Measurements from ENCODE around the gene SASH3. TPM values are rescaled to one million over a fixed set of nuclear protein-coding genes. Genes with fewer than 3 reads are reported as not detected.
"Not testable (repeated sequence)": the region's sequence is repeated elsewhere in the genome, so short reads cannot be mapped to it uniquely, and the experiment has no call there.

Gene SASH3
- polyA plus RNA-seq, 2 donors = 2.1 to 2.8 TPM

DNA sequence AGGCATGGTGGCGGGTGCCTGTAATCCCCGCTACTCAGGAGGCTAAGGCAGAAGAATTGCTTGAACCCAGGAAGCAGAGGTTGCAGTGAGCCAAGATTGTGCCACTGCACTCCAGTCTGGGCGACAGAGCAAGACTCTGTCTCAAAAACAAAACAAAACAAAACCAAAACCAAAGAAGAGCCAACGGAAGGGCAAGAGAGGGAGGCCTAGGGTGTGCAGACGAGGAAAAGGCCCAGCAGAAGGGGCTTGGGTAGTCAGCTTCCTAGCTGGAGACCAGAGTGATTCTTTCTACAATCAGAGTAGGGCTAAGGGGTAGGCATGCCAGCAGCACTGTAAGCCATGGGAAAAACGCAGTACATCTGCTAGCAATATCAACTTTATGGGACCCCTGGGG, 37.0 kb upstream of the SASH3 start:
- not testable (repeated sequence) for H3K4me3 ChIP-seq (ENCODE audit: low read depth in 1 of 2, low read length in 2 of 2); H3K36me3 ChIP-seq (ENCODE audit: control insufficient read depth in 2 of 2, insufficient read depth in 2 of 2, low read length in 1 of 2); H3K27ac ChIP-seq (ENCODE audit: low read depth in 2 of 2, low read length in 1 of 2); H3K9me3 ChIP-seq (ENCODE audit: control insufficient read depth in 2 of 2, insufficient read depth in 1 of 2, low read depth in 1 of 2, low read length in 1 of 2); H3K4me1 ChIP-seq (ENCODE audit: control insufficient read depth in 2 of 2, insufficient read depth in 2 of 2, low read length in 1 of 2)
- 70 to 86% methylated on average over 6 of the region's 6 CpGs for WGBS, 2 donors
- H3K27me3 ChIP-seq (ENCODE audit: control insufficient read depth in 1 of 2, insufficient read depth in 2 of 2, low read length in 2 of 2) = peaks cover 0 to 11% of the 10 kb centered on the region in 2 donors

DNA sequence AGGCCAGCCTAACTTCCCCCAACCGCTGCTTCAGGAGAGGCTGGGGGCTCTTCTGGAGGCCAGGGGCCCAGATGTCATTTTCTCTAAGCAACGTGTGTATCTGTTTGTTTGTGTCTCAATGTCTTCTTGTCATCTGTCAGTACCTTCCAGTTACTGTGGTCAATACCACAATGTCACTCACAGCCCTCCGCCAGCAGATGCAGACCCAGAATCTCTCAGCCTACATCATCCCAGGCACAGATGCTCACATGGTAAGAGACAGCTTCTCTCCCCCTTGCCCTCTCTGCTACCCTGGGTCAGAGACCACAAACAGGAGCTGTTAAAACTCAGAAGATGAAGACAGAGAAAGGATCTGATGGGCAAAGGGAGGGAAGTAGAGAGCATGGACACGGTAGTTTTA, 35.9 kb upstream of the SASH3 start:
- Histone ChIP-seq H3K27ac (ENCODE audit: low read depth in 2 of 2, low read length in 1 of 2) (no peak overlapping the region), H3K9me3 (ENCODE audit: control insufficient read depth in 2 of 2, insufficient read depth in 1 of 2, low read depth in 1 of 2, low read length in 1 of 2) (no peaks in the 10 kb centered on the region), H3K4me1 (ENCODE audit: control insufficient read depth in 2 of 2, insufficient read depth in 2 of 2, low read length in 1 of 2) (no peaks in the 10 kb centered on the region), H3K36me3 (ENCODE audit: control insufficient read depth in 2 of 2, insufficient read depth in 2 of 2, low read length in 1 of 2) (no peaks in the 10 kb centered on the region), H3K27me3 (ENCODE audit: control insufficient read depth in 1 of 2, insufficient read depth in 2 of 2, low read length in 2 of 2) (peaks cover 0 to 11% of the 10 kb centered on the region in 2 donors), H3K4me3 (ENCODE audit: low read depth in 1 of 2, low read length in 2 of 2) (no peak overlapping the region)
- WGBS, 2 donors = 70 to 82% methylated on average over 4 of the region's 4 CpGs

DNA sequence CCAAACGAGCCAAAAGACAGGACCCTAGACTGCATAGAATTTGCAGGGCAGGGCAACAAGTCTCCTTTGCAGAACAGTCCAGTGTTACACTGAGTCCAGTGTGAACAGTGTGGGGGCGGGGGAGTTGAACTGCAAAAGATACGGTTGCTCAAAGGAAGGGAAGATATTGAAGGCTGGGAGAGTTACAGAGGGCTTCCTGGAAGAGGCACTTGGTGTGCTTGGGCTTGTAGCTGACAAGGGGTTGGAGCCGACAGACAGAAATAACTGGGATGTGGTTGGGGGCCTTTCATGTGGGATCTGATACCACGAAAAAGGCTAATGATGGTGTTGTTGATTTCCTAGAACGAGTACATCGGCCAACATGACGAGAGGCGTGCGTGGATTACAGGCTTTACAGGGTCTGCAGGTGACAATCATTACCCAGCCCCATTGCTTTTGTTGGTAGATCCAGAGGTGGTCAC, 34.9 kb upstream of the SASH3 start:
- Histone ChIP-seq H3K4me3 (ENCODE audit: low read depth in 1 of 2, low read length in 2 of 2) (no peak overlapping the region), H3K9me3 (ENCODE audit: control insufficient read depth in 2 of 2, insufficient read depth in 1 of 2, low read depth in 1 of 2, low read length in 1 of 2) (no peaks in the 10 kb centered on the region), H3K4me1 (ENCODE audit: control insufficient read depth in 2 of 2, insufficient read depth in 2 of 2, low read length in 1 of 2) (no peaks in the 10 kb centered on the region), H3K27ac (ENCODE audit: low read depth in 2 of 2, low read length in 1 of 2) (no peak overlapping the region), H3K36me3 (ENCODE audit: control insufficient read depth in 2 of 2, insufficient read depth in 2 of 2, low read length in 1 of 2) (no peaks in the 10 kb centered on the region), H3K27me3 (ENCODE audit: control insufficient read depth in 1 of 2, insufficient read depth in 2 of 2, low read length in 2 of 2) (peaks cover 0 to 11% of the 10 kb centered on the region in 2 donors)
- 82 to 84% methylated on average over 10 of the region's 10 CpGs for WGBS, 2 donors

DNA sequence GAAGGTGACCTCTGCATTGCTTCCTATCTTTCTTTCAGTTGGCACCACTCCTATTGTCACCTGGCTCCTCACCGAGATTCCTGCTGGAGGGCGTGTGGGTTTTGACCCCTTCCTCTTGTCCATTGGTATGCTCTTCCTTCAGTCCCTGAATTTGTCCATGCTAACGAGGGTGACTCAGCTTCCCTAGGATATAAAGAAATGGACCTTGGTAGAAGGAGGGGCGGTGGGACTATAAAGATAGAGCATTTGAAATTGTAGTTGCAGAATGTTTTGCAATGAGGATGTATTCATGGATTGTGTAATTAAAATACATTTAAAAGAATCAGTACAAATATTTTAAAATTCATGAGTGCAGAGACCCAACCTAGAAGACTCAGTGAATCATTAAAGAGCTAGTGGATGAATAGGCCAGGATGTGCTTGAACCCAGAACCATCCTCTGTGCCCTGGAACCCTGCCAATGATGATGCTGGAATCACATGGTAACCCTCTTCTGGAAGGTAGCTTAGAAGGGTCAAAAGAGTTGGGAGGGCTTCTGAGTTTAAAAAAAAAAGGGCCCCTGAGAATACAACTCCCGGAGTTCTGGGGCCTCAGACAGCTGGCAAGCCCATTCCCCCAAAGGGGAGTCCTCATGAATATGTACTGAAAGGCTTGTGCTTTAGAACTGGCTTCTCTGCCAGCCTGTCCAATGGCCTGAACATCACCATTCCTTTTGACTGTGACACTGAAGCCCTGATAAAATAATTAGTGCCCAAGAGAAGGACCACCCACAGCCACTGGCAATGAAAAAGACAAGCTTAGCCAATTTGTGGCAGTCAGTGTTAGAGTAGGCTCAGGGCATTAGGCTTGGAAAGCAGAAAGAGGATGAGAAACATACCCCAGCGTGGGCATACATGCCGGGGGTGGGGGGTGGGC, 32.9 kb upstream of the SASH3 start:
- peaks cover 0 to 11% of the 10 kb centered on the region in 2 donors for H3K27me3 ChIP-seq (ENCODE audit: control insufficient read depth in 1 of 2, insufficient read depth in 2 of 2, low read length in 2 of 2)
- H3K9me3 ChIP-seq (ENCODE audit: control insufficient read depth in 2 of 2, insufficient read depth in 1 of 2, low read depth in 1 of 2, low read length in 1 of 2) = no peaks in the 10 kb centered on the region
- no peak overlapping the region for H3K4me3 ChIP-seq (ENCODE audit: low read depth in 1 of 2, low read length in 2 of 2)
- no peak overlapping the region for H3K27ac ChIP-seq (ENCODE audit: low read depth in 2 of 2, low read length in 1 of 2)
- H3K4me1 ChIP-seq (ENCODE audit: control insufficient read depth in 2 of 2, insufficient read depth in 2 of 2, low read length in 1 of 2) = no peaks in the 10 kb centered on the region
- no peaks in the 10 kb centered on the region for H3K36me3 ChIP-seq (ENCODE audit: control insufficient read depth in 2 of 2, insufficient read depth in 2 of 2, low read length in 1 of 2)
- 71 to 90% methylated on average over 7 of the region's 7 CpGs for WGBS, 2 donors

DNA sequence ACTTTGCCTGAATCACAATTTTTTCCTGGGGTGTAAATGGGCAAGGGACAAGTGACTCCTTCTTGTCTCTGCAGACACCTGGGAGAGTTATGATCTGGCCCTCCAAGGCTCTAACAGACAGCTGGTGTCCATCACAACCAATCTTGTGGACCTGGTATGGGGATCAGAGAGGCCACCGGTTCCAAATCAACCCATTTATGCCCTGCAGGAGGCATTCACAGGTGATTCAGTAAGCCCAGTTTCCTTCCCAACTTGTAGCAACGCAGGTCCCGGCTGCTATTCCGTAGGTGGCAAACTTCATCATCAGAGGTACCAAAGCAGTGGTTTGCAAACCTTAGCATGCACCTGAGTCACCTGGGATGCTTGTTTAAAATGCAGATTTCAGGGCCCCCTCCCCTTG, 32.2 kb upstream of the SASH3 start:
- Histone ChIP-seq H3K4me1 (ENCODE audit: control insufficient read depth in 2 of 2, insufficient read depth in 2 of 2, low read length in 1 of 2) (no peaks in the 10 kb centered on the region), H3K27ac (ENCODE audit: low read depth in 2 of 2, low read length in 1 of 2) (no peak overlapping the region), H3K36me3 (ENCODE audit: control insufficient read depth in 2 of 2, insufficient read depth in 2 of 2, low read length in 1 of 2) (no peaks in the 10 kb centered on the region), H3K27me3 (ENCODE audit: control insufficient read depth in 1 of 2, insufficient read depth in 2 of 2, low read length in 2 of 2) (peaks cover 0 to 11% of the 10 kb centered on the region in 2 donors), H3K9me3 (ENCODE audit: control insufficient read depth in 2 of 2, insufficient read depth in 1 of 2, low read depth in 1 of 2, low read length in 1 of 2) (no peaks in the 10 kb centered on the region), H3K4me3 (ENCODE audit: low read depth in 1 of 2, low read length in 2 of 2) (no peak overlapping the region)
- 71 to 72% methylated on average over 4 of the region's 4 CpGs for WGBS, 2 donors

DNA sequence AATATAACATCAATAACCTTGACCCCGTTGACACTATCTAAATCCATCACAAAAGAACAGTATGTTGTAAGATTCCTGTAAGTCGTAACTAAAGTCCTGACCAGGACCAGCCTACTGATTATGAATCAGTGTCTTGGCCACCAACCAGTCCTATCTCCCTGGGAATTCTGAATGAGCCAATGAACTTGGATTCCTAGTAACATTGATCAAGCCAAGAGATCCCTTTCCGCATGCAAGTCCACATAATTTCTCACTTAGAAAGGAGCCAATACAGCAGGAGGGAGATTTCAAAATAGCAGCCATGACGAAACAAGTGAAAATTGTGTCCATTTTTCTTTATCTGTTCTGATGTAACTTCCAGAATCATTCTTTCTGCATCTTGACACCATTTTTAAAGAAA, 31.4 kb upstream of the SASH3 start:
- 49 to 56% methylated on average over 4 of the region's 4 CpGs for WGBS, 2 donors
- no peaks in the 10 kb centered on the region for H3K36me3 ChIP-seq (ENCODE audit: control insufficient read depth in 2 of 2, insufficient read depth in 2 of 2, low read length in 1 of 2)

DNA sequence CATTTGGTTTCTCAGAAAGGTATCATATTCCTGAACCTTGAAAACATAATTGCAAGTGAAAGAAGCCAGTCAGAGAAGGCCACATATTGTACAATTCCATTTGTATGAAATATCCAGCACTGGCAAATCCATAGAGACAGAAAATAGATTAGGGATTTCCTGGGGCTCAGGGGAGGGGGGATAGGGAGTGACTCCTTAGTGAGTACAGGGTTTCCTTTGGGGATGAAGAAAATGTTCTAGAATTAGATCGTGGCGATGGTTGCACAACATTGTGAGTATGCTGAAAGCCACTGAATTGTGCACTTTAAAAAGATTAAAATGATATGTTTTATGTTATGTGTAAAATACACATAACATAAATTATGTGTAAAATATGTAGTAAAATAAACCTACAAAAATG, 30.7 kb upstream of the SASH3 start:
- Histone ChIP-seq H3K9me3 (ENCODE audit: control insufficient read depth in 2 of 2, insufficient read depth in 1 of 2, low read depth in 1 of 2, low read length in 1 of 2) (no peaks in the 10 kb centered on the region), H3K27ac (ENCODE audit: low read depth in 2 of 2, low read length in 1 of 2) (no peak overlapping the region), H3K4me3 (ENCODE audit: low read depth in 1 of 2, low read length in 2 of 2) (no peak overlapping the region), H3K27me3 (ENCODE audit: control insufficient read depth in 1 of 2, insufficient read depth in 2 of 2, low read length in 2 of 2) (peaks cover 0 to 11% of the 10 kb centered on the region in 2 donors), H3K36me3 (ENCODE audit: control insufficient read depth in 2 of 2, insufficient read depth in 2 of 2, low read length in 1 of 2) (no peaks in the 10 kb centered on the region), H3K4me1 (ENCODE audit: control insufficient read depth in 2 of 2, insufficient read depth in 2 of 2, low read length in 1 of 2) (no peaks in the 10 kb centered on the region)
- 66% methylated on average over 2 of the region's 2 CpGs for WGBS, 2 donors

More for the DNA sequence above, 31.4 kb upstream of the SASH3 start:
- Histone ChIP-seq H3K27ac (ENCODE audit: low read depth in 2 of 2, low read length in 1 of 2) (no peak overlapping the region), H3K9me3 (ENCODE audit: control insufficient read depth in 2 of 2, insufficient read depth in 1 of 2, low read depth in 1 of 2, low read length in 1 of 2) (no peaks in the 10 kb centered on the region), H3K27me3 (ENCODE audit: control insufficient read depth in 1 of 2, insufficient read depth in 2 of 2, low read length in 2 of 2) (peaks cover 0 to 11% of the 10 kb centered on the region in 2 donors), H3K4me3 (ENCODE audit: low read depth in 1 of 2, low read length in 2 of 2) (no peak overlapping the region), H3K4me1 (ENCODE audit: control insufficient read depth in 2 of 2, insufficient read depth in 2 of 2, low read length in 1 of 2) (no peaks in the 10 kb centered on the region)

DNA sequence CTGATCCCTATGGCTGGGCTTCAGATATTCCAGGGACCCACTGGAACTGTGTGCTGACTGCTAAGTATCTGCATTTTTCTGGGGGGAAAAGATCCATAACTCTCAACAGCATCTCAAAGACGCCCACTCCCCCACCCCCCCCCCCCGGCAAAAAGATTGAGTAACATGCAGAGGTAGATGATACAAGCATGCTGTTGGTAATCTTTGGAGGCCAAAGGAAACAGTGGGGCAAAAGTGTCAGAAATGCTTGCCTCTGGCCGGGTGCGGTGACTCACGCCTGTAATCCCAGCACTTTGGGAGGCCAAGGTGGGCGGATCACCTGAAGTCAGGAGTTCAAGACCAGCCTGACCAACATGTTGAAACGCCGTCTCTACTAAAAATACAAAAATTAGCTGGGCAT, 28.8 kb upstream of the SASH3 start:
- peaks cover 0 to 2% of the 10 kb centered on the region in 2 donors for H3K27me3 ChIP-seq (ENCODE audit: control insufficient read depth in 1 of 2, insufficient read depth in 2 of 2, low read length in 2 of 2)
- H3K4me3 ChIP-seq (ENCODE audit: low read depth in 1 of 2, low read length in 2 of 2) = no peak overlapping the region
- no peak overlapping the region for H3K27ac ChIP-seq (ENCODE audit: low read depth in 2 of 2, low read length in 1 of 2)
- no peaks in the 10 kb centered on the region for H3K9me3 ChIP-seq (ENCODE audit: control insufficient read depth in 2 of 2, insufficient read depth in 1 of 2, low read depth in 1 of 2, low read length in 1 of 2)
- WGBS, 2 donors = 79 to 82% methylated on average over 8 of the region's 8 CpGs
- no peaks in the 10 kb centered on the region for H3K4me1 ChIP-seq (ENCODE audit: control insufficient read depth in 2 of 2, insufficient read depth in 2 of 2, low read length in 1 of 2)
- no peaks in the 10 kb centered on the region for H3K36me3 ChIP-seq (ENCODE audit: control insufficient read depth in 2 of 2, insufficient read depth in 2 of 2, low read length in 1 of 2)

DNA sequence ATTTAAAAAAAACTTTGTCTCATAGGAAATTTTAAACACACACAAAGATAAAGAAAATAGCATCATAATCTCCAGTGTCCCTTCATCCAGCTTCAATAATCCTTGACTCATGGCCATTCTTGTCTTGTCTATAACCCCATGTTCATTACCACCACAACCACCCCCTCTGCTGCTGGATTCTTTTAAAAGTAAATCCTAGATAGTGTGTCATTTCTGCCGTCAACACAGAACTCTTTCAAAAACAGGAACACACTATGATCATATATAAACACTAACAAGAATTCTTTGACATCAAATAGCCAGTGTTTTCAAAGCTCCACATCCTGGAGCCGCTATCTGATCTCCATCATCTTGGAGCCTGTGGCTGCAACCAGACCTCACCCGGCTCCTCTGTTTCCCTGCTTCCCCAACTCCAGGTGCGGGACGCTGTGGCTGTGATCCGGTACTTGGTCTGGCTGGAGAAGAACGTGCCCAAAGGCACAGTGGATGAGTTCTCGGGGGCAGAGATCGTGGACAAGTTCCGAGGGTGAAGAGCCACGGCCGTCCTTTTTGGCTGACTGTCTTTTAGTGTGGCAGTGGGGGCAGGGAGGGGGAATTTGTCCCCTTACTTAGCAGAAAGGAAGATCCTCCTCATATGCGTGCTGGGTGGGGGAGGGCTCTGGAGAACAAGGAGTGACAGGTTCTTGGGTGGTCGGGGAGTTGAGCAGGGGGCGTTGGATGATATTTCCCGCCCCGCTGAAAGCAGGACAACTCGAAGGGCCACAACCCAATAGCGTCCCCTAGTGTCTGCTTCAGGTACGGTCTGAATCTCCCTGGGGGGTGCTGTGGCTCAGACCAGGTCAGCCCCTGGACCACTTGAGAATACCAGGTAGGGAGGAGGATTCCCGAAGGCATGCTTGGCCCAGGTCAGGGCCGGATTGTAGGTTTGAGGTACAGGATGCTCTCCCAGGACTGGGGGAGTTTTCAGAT, 25.4 kb upstream of the SASH3 start:
- H3K27ac ChIP-seq (ENCODE audit: low read depth in 2 of 2, low read length in 1 of 2) = no peak overlapping the region
- 56 to 60% methylated on average over 22 of the region's 22 CpGs for WGBS, 2 donors
- no peaks in the 10 kb centered on the region for H3K9me3 ChIP-seq (ENCODE audit: control insufficient read depth in 2 of 2, insufficient read depth in 1 of 2, low read depth in 1 of 2, low read length in 1 of 2)
- H3K36me3 ChIP-seq (ENCODE audit: control insufficient read depth in 2 of 2, insufficient read depth in 2 of 2, low read length in 1 of 2) = no peaks in the 10 kb centered on the region
- no peaks in the 10 kb centered on the region for H3K4me1 ChIP-seq (ENCODE audit: control insufficient read depth in 2 of 2, insufficient read depth in 2 of 2, low read length in 1 of 2)
- H3K27me3 ChIP-seq (ENCODE audit: control insufficient read depth in 1 of 2, insufficient read depth in 2 of 2, low read length in 2 of 2) = no peaks in the 10 kb centered on the region
- no peak overlapping the region for H3K4me3 ChIP-seq (ENCODE audit: low read depth in 1 of 2, low read length in 2 of 2)

Data from esophagus (tissue), 2 donors.